NCI-H2171 treated with DMSO at 0.1 percent for 48 hours (cell line): ENCODE results near the gene AGO3.

Experiments used
- DNase-seq: peaks from one replicate; lab custom pipeline; 2025; lab: John Stamatoyannopoulos, UW

Gene AGO3

DNA sequence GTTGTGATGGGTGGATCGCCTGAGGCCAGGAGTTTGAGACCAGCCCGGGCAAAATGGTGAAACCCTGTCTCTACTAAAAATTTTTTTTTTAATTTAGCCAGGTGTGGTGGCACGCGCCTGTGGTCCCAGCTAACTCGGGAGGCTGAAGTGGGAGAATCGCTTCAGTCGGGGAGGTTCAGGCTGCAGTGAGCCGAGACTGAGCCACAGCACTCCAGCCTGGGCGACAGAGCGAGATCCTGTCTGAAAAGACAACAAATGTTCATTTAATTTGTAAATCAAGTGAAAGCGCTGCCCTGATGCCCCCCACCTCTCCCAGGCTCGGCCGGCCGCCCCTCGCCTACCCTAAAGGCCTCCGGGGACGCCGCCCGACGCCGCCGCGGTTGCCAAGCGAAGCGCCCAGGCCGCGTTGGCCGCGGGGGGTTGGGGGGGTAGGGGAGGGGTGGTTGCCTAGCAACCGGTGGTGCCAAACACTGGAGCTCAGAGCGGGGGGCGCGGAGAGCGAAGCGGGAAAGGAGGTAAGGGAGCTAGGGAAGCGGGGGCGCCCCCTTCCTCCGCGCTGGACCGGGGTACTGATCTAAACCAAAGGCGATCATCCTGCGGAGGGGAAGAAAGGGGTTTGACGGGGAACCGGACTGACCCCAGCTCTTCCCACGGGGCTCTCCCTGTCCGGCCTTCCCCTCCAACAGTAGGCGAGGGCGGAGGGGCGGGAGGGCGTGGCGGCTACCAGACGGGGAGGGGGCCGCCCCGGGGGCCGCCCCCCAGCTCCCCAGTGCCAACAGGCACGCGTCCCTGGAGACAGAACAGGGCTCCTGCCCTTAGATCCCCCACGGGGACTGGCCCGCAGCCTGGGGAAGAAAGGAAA is 153.0 kb downstream of the AGO3 start, which contains the start of gene TEKT2:
Gene TEKT2 (plus strand): TSS at position 460 of the 862 bp plus-strand sequence. CDS start 828 bp downstream, outside the sequence.
- DNase-seq: peak; percentile 78

DNA sequence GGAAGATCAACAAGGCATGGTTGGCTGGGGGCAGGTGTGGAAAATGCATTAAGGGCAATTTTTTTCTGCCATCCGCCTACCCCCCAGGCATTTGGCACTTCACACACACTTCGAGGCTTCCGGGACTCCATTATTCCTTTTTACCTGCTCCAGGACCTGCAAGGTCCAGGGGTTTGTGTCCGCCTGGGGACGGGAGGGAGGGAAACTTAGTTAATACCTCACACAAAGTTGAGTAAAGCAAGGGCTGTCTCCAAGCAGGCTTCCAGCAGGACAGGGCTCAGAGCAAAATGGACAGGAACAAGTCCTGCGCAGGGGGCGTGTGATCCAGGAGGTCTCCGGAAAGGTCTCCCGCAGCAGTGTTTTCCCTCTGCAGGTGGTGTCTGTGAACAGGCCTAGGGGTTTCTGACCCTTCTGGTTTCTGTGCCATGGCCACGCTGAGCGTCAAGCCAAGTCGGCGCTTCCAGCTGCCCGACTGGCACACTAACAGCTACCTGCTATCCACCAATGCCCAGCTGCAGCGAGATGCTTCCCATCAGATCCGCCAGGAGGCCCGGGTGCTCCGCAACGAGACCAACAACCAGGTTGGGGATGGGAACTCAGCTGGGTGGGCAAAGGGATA is 153.7 kb downstream of the AGO3 start:
- no peak for DNase-seq

DNA sequence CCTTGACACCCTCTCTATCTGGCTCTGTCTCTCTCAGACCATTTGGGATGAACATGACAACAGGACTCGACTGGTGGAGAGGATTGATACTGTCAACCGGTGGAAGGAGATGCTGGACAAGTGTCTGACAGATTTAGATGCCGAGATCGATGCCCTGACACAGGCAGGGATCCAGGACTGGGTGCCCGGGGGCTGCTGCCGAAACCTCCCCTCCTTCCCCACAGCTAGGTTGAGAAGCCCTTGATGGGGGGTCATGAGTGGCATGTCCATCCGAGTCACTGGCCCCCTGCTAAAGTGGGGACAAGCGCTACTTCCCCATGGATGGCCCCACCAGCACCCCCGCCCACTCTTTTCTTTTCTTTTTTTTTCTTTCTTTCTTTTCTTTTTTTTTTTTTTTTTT is 154.2 kb downstream of the AGO3 start:
- DNase-seq: no peak

DNA sequence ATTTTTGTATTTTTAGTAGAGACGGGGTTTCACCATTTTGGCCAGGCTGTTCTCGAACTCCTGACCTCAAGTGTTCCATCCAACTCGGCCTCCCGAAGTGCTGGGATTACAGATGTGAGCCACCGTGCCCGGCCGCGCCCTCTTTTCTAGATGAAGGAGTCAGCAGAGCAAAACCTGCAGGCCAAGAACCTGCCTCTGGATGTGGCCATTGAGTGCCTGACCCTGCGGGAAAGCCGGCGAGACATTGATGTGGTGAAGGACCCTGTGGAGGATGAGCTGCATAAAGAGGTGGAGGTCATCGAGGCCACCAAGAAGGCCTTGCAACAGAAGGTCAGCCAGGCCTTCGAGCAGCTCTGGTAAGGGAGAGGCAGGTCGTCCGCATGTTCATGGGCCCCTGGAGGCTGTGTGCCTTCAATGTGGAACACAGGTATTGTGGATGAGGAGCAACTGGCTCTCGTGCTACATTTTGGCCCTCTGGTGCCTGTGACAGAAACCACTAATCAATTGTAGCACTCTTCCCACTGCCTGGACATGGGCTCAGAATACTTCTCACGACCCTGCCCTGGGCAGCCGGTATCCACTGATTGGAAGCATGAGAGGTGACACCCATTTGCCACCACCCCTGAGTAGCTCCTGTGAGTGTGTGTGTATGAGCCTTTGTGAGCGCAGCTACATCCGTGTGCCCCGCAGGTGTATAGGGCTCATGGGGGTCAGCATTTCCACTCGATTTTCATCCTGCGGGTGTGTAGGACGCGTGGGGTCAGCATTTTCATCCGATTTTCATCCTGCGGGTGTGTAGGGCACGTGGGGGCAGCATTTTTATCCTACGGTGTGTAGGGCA is 155.0 kb downstream of the AGO3 start:
- no peak for DNase-seq

DNA sequence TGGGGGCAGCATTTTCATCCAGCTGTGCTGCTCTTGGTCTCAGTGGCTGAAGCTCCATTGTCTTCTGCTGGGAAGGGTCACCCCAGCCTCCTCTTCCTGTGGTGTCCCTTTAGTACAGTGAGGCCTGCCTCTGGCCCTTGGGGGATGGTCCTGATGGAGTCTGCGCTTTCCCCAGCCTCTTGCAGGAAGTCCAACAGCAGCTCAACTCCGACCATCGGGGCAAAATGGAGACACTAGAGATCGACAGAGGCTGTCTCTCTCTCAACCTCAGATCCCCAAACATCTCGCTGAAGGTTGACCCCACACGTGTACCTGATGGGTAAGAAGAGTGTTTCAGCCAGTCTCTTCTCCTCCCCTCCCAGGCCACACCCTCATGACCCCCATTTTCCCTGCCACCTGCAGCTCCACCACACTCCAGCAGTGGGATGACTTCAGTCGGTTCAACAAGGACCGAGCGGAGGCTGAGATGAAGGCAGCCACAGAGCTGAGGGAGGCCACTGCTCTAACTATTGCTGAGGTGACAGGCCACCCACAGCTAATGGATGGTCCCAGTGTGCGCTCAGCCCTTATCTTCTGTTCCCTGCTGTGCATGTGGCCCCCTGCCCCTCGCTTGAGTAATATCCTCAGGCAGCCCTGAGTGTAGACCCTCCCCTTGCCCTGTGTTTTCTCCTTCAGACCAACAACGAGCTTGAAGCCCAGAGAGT is 155.8 kb downstream of the AGO3 start:
- DNase-seq: no peak

DNA sequence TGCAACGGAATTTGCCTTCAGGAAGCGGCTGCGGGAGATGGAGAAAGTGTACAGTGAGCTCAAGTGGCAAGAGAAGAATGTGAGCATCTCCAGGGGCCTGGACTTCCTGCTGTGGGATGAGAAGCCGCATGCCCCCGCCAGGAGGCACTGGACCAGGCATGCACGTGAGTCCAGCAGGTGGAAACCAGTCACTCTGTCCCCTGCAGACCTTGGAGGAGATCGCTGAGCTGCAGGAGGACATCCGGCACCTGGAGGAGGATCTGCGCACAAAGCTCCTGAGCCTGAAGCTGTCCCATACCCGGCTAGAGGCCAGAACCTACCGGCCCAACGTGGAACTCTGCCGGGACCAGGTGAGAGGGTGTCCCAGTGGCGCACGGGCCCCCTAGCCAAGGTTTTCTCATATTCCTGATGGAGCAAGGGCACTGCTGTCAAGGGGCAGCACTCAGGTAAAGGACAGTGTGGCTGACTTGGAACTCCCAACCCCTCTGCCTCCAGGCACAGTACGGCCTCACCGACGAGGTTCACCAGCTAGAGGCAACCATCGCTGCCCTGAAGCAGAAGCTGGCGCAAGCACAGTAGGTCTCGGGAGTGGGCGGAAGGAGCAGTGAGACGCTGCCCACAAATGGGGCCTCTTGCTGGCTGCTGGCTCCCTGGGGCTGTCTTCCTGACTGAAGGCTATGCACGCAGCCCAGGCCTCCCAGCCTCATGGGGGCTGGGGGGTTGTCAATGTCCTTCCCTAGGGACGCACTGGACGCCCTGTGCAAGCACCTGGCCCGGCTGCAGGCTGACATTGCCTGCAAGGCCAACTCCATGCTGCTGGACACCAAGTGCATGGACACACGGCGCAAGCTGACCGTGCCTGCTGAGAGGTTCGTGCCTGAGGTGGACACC is 156.6 kb downstream of the AGO3 start:
- DNase-seq: no peak

DNA sequence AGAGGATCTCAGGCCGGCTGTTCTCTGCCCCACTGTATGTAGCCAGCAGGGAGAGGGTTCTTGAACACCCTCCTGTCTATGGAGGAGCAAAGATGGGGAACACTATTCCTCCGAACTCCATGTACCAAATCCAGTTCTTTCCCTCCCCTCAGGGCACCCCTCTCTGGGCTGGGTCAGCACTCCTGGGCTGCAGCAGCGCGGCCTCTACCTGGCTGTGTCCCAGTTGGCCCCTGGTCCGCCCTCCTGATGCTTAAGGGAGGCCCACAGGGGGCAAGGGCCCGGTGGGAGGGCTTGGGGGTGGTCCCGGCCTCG is 157.3 kb downstream of the AGO3 start:
- DNase-seq: no peak

DNA sequence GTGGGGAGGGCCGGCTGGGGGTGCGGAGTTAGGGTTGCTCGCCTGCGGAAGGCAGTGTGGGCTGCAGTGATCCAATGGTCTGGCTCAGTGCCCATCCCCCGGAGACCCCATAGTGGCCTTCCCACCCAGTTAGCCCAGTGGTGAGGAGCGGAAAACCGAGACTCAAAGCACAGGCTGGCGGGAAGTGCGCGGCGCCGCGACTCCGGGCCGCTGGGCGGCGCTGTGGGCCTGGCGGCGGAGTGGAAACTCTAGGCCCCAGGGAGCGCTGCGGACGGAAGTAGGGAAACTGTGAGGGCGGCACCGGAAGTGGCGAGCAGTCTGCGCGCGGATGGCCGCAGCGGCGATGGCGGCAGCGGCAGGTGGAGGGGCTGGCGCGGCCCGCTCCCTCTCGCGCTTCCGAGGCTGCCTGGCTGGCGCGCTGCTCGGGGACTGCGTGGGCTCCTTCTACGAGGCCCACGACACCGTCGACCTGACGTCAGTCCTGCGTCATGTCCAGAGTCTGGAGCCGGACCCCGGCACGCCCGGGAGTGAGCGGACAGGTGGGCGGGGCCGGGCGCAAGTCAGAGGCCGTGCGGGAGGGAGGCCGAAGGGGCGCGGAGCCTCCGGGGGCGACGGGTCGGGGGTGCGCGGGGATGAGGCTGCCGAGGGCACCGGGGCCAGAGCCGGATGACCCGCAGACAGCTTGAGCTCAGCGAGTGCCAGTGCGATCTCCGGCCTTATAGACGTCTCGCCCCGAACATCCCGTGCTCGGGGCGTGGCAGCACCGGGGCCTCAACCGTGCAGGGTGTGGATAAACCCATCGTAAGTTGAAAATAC is 157.9 kb downstream of the AGO3 start, which contains the start of gene ADPRS:
Gene ADPRS (plus strand): TSS at position 316 of the 816 bp plus-strand sequence. CDS start 13 bp downstream, at position 329.
- DNase-seq: peak; percentile 88

DNA sequence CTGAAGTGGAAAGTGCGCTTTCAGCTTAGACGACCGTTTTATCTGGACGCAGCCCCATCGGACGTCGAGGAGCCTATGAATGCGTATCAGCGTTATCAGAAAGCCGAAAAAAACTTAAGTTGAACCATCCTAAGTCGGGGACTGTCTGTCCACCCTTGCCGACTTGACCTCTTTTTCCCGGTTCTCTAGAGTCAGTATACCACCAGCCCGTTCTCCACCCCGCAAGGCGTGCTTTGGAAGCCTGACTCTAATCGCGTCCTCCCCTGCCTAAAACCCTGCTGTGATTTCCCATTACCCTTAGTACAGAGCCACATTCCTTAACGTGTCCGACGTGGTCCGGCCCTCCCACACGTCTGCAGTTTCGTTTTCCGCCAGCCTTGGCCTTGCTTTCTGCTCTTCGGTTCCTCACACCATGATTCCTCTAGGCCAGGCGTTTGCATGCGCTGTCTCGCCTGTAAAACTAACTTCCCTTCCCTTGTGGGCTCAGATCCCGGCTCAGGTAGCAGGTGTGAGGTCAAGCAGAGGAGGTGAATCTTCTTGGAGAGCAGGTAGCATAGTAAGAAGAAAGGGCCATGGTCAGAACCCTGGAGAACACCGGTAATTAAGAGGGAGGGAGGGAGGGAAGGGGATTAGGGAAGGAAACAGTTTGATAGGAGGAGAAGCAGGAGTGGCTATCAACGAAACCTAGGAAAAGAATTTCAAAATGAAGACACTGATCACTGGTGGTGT is 158.7 kb downstream of the AGO3 start:
- DNase-seq: no peak

DNA sequence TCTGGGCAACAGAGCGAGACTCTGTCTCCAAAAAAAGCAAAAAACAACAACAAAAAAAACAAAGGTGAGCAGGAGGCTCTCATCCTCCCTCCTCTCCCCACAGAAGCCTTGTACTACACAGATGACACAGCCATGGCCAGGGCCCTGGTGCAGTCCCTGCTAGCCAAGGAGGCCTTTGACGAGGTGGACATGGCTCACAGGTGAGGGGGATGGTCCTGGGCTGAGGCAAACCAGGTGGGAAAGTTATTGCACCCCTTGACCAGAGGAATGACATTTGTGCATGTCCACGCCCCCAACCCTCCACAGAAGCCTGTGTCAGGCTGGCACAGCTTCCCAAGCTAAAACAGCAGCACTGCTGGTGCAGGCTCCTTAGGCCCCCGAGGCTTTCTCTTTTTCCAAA is 160.2 kb downstream of the AGO3 start:
- no peak for DNase-seq

DNA sequence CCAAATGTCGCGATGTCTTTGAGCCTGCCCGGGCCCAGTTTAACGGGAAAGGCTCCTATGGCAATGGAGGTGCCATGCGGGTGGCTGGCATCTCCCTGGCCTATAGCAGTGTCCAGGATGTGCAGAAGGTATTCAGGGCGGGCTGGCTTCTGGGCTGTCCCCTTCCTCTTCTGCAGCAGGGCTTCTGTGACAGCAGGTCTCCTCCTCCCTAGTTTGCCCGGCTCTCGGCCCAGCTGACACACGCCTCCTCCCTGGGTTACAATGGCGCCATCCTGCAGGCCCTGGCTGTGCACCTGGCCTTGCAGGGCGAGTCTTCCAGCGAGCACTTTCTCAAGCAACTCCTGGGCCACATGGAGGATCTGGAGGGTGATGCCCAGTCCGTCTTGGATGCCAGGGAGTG is 160.8 kb downstream of the AGO3 start:
- no peak for DNase-seq

DNA sequence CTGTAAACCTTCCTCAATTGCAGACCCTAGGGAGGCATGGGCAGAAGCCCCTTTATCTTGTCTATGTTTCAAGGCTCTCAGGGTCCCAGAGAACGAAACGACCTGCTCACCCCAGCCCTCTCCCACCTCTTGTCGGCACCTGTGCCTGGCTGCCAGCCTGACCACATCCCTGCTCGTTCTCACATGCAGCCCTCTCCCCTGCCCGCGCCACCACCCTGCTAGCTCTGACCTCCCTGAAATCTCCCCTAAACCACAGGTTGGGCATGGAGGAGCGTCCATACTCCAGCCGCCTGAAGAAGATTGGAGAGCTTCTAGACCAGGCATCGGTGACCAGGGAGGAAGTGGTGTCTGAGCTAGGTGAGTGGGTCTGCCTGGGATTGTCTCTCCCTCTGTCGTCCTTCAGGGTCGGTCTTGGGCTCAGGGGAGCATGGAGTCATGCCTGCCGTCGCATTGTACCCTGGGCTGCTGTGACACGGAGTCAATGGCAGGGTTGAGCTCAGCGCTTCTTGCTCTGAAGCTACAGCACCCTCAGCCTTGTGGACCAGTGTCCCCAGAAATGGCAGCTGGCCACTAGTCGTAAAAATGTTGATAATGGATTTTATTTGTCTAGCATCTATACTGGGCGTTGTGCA is 161.4 kb downstream of the AGO3 start:
- no peak for DNase-seq

DNA sequence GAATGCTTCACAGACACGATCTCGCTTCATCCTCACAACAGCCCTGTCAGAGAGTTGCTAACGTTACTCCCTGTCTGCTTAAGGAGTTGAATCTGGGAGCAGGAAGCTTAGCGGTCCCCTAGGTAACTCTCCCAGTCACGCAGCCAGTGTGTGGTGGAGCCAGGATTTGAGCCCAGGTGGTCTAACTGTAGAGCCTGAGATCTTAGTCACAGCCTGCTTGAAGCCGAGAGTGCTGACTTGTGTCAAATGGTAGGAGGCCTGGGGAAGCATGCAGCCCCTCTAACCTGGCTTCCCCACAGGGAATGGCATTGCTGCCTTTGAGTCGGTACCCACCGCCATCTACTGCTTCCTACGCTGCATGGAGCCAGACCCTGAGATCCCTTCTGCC is 161.9 kb downstream of the AGO3 start:
- DNase-seq: no peak

DNA sequence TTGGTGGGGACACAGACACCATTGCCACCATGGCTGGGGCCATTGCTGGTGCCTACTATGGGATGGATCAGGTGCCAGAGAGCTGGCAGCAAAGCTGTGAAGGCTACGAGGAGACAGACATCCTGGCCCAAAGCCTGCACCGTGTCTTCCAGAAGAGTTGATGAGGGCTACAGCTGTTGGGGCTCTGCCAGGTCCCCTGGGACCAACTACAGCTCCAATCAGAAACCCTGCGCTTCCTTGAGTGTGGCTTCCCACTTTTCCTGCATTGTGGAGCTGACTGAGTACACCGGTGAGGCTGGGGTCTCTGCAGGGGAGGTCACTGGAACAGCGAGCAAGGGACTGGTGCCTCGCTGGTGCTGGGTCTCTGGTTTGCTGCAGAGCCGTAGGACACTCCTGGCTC is 162.3 kb downstream of the AGO3 start:
- no peak for DNase-seq

DNA sequence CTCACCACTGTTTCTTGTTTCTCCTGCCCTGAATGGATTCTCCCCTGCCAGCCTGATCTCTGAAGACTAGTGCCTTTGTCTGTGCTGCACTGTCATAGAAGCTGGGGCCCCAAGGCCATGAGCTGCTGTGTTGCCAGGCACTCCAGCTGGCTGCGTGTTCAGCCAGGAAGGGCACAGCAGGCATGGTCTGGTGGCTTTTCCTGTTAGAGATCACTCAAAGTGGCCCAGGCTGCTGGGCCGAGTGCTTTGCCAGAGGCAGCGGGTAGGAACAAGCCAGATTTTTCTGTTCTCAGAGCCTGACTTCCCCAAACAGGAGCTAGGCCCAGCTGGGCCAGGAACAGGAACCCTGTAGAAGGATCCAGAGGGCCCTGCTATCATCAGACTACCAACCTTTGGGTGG is 163.0 kb downstream of the AGO3 start:
- no peak for DNase-seq

DNA sequence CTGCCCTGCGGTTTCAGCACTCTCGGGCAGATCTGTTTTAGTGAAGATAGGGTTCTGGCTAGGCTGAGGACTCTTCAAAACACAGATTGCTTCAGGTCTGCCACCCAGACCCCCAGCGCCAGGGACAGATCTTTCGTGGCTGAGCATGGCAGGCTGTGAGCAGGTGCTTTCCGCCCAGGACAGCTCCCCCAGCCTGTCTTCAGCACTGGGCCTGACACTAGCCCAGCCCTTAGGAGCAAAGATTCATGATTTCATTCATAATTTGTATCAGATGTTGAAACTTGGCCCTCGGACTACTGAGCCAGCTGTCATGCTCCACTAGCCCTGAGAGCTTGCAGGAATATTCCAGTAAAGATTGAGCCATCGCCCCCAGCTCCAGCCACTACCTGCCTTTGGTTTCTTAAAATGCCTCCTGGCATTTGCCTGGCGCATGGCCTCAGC is 163.7 kb downstream of the AGO3 start:
- DNase-seq: no peak

DNA sequence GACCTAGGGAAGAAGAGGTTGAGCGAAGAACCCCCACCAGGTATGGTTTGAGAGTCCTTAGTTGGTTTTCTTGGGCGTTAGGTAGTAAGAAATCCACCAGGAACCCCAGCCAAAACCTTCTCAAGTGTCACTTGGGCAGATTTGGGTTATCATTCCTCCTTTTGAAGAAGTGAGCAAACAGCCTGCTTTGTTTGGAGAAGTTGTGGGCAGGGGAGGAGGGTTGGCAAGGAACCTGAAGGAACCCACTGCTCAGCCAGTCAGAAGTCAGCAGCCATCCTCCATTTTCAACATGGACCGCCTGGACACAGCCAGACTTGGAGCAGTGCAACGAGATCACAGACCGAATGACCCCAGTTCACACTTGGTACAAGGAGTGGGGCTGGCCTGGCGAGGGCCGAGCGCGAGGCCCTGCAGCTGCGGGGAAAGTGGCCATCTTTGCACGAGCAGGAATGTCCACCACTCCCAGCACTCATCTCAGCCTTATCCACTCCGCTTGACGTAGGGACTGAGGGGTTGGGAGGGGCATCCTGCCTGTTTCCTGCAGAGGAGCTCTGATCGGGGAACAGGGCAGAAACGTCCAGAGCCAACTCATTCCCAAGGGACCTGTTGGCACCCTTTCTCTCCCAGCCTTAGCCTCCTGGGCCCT is 165.0 kb downstream of the AGO3 start:
- DNase-seq: no peak
